Measurements from ENCODE around the gene HMGXB4. TPM values are rescaled to one million over a fixed set of nuclear protein-coding genes. Genes with fewer than 3 reads are reported as not detected.

HMGXB4 gene
- total RNA-seq, 2 experiments from 2014 or later = 33.7 to 38.2 TPM

DNA sequence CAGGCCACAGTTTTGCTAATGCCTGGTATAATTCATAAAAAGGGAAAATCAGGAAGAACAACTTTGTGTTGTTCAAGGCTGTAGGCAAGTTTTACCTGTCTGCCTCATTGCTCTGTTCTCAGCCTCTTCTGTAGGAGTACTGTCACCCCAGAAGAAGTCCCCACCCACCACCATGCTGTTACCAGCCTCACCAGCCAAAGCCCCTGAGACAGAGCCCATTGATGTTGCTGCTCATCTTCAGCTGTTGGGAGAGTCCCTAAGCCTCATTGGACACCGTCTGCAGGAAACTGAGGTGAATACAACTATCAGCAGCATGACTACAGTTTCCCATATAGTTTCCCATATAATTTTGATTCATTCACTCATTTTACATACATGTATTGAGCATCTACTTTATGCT, 30.8 kb downstream of the HMGXB4 start:
- CTCF ChIA-PET = no interaction called here
- intact Hi-C loops (cut with micrococcal nuclease) = no loop called here
- H3K9me3 Mint-ChIP-seq = no peaks in the 10 kb centered on the region
- H3K4me1 Mint-ChIP-seq (ENCODE audit: low read depth) = peaks cover 6% of the 10 kb centered on the region
- ATAC-seq (peak; percentile 87), DNase-seq (peak; percentile 33)
- no peak overlapping the region for H3K27ac Mint-ChIP-seq
- peaks cover 47% of the 10 kb centered on the region for H3K36me3 Mint-ChIP-seq (ENCODE audit: low read depth)
- POLR2A ChIA-PET = no interaction called here
- no peaks in the 10 kb centered on the region for H3K27me3 Mint-ChIP-seq
- H3K4me3 Mint-ChIP-seq = no peak overlapping the region
- TF ChIP-seq, protein P1, sequence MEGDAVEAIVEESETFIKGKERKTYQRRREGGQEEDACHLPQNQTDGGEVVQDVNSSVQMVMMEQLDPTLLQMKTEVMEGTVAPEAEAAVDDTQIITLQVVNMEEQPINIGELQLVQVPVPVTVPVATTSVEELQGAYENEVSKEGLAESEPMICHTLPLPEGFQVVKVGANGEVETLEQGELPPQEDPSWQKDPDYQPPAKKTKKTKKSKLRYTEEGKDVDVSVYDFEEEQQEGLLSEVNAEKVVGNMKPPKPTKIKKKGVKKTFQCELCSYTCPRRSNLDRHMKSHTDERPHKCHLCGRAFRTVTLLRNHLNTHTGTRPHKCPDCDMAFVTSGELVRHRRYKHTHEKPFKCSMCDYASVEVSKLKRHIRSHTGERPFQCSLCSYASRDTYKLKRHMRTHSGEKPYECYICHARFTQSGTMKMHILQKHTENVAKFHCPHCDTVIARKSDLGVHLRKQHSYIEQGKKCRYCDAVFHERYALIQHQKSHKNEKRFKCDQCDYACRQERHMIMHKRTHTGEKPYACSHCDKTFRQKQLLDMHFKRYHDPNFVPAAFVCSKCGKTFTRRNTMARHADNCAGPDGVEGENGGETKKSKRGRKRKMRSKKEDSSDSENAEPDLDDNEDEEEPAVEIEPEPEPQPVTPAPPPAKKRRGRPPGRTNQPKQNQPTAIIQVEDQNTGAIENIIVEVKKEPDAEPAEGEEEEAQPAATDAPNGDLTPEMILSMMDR (IDR thresholded peaks at IDR 0.05) = no peak

DNA sequence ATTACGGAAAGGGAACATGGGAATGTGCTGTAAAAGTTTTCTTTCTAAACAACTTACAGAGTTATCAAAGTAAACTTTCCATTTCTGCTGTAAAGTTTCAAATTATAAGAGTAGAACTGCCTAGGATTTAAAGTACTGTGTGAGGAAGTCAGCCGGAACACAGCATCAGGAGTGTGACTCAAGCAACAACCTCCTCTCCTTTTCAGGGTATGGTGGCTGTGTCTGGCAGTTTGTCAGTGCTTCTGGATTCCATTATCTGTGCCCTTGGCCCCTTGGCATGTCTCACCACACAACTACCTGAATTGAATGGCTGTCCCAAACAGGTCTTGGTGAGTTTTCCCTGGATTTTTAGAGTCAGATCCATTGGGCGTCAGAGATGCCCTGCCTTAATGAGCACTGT, 35.5 kb downstream of the HMGXB4 start:
- no peak for ATAC-seq
- POLR2A ChIA-PET = interaction anchor here (0.7 kb wide), 1 partner anchor 14 kb away, joined by 3 read pairs; no protein-coding TSS in a partner anchor

DNA sequence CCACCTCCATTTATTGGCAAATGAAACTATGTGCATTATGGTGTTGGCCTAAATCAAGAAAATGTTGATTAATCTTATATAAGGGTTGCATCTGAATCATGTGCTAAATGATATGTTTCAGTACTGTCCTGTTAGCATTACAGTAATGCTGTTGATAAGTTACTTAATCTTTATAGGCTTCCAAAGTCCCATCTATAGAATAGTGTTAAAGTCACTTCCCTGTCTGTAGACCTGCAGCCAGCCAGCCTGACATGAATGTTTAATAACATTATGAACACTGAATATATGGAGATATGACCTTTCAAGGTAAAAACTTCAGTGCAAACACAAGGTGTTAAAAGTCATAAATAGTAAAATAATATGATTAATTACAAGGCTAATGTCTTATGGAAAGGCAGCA, 38.8 kb downstream of the HMGXB4 start:
- Mint-ChIP-seq H3K36me3 (ENCODE audit: low read depth) (peaks cover 24% of the 10 kb centered on the region), H3K27ac (no peak overlapping the region), H3K4me3 (no peak overlapping the region), H3K27me3 (no peaks in the 10 kb centered on the region), H3K9me3 (no peaks in the 10 kb centered on the region), H3K4me1 (ENCODE audit: low read depth) (peaks cover 14% of the 10 kb centered on the region)
- intact Hi-C loops (cut with micrococcal nuclease) = no loop called here
- no peak for DNase-seq
- ChIA-PET POLR2A (no interaction called here), CTCF (no interaction called here)
- ATAC-seq = no peak
- TF ChIP-seq, protein P1 (IDR thresholded peaks at IDR 0.05) = no peak

More for the DNA sequence above, 35.5 kb downstream of the HMGXB4 start:
- H3K9me3 Mint-ChIP-seq = no peaks in the 10 kb centered on the region
- no peaks in the 10 kb centered on the region for H3K27me3 Mint-ChIP-seq
- no peak for DNase-seq
- intact Hi-C loops (cut with micrococcal nuclease) = no loop called here
- no peak overlapping the region for H3K4me3 Mint-ChIP-seq
- H3K4me1 Mint-ChIP-seq (ENCODE audit: low read depth) = peaks cover 4% of the 10 kb centered on the region
- no peak overlapping the region for H3K27ac Mint-ChIP-seq
- H3K36me3 Mint-ChIP-seq (ENCODE audit: low read depth) = peaks cover 35% of the 10 kb centered on the region
- TF ChIP-seq, protein P1 (IDR thresholded peaks at IDR 0.05) = no peak
- CTCF ChIA-PET = no interaction called here

DNA sequence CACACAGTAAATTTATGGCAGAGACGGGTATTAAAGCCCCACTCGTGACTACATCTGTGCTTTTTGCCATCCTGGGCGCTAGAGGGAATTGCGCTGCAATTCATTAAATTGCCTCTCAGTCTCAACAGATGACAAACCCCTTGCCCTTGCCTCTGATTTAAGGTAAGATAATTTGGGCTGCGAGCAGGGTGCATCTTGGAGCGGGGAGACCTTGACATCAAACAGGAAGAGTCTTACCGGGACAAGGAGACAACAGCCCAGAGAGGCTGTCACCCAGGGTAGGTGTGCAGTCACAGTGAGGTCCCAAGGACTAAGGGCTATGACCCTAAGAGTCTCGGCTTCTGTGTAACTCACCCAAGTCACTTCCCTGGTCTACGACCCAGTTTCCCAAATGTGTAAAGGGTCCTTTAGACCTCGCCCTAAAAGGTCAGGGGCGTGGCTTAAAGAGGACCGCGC, 42.0 kb downstream of the HMGXB4 start:
- peak; percentile 22 for ATAC-seq
- H3K27me3 Mint-ChIP-seq = no peaks in the 10 kb centered on the region
- peaks cover 24% of the 10 kb centered on the region for H3K4me1 Mint-ChIP-seq (ENCODE audit: low read depth)
- peak overlapping the region; percentile 82 for H3K4me3 Mint-ChIP-seq
- peak overlapping the region; percentile 85 for H3K27ac Mint-ChIP-seq
- DNase-seq = no peak
- intact Hi-C loops (cut with micrococcal nuclease) = no loop called here
- peaks cover 9% of the 10 kb centered on the region for H3K36me3 Mint-ChIP-seq (ENCODE audit: low read depth)
- ChIA-PET POLR2A (interaction anchor here (0.8 to 2.7 kb wide), 8 partner anchors 8 to 100 kb away, joined by 3 to 15 read pairs (median 4); partner anchors contain the start of gene HMGXB4), CTCF (interaction anchor here (0.6 to 1.5 kb wide), 4 partner anchors 10 to 52 kb away, joined by 3 to 4 read pairs (median 4); no protein-coding TSS in a partner anchor)
- TF ChIP-seq, protein P1 (IDR thresholded peaks at IDR 0.05) = no peak
- H3K9me3 Mint-ChIP-seq = no peaks in the 10 kb centered on the region

DNA sequence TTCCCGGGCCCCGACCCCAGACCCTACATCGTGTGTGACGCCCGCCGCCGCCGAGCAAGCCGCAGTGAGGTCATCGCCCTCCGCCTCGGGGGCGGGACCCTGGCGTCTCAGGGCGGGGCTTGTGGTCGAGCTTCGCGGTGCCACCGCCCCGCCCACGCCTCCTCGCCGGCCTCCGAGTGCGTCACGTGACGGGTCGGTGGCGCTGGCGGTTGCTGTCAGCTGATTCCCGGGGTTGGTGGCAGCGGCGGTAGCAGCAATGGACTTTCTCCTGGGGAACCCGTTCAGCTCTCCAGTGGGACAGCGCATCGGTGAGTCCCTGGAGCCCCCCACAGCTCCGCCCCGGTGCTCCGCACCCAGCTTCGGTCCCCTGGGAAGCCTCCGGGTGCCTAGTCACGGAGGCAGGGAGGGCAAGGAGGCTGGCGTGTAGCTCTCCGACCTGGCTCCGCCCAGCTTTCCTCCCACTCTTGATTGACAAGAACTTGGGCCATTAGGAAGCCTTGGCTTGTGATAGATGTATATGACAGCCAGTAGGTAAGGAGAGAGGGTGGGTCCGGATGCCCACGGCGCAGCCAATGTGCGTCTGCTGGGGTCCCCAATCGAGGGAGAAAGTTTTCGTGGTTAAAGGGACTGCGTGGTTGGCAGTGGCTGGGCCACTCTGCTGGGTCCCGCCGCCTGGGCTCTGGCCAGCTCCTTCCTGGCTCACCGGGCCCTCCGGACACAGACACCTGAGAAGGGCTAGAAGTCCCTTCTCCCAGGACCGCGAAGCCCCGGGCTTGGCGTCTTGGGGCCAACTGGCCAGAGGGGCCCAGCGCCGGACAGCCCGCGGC, 42.6 kb downstream of the HMGXB4 start, which contains the start of gene TOM1:
Gene TOM1, plus strand, starts transcription at position 222 of the 827 bp plus-strand sequence. Its CDS starts 35 bp downstream, at position 257.
- no peaks in the 10 kb centered on the region for H3K9me3 Mint-ChIP-seq

More for the DNA sequence above, 42.6 kb downstream of the HMGXB4 start, which contains the start of gene TOM1:
- Mint-ChIP-seq H3K27me3 (no peaks in the 10 kb centered on the region), H3K4me3 (peak within 1 kb of the TSS; percentile 82), H3K36me3 (ENCODE audit: low read depth) (peaks cover 7% of the 10 kb centered on the region), H3K4me1 (ENCODE audit: low read depth) (peaks cover 26% of the 10 kb centered on the region), H3K27ac (peak within 1 kb of the TSS; percentile 85)
- intact Hi-C loops (cut with micrococcal nuclease) = no loop called here
- DNase-seq = peak; percentile 97
- ChIA-PET CTCF (interaction anchor here (0.9 to 1.5 kb wide), 4 partner anchors 10 to 51 kb away, joined by 3 to 5 read pairs (median 4); no protein-coding TSS in a partner anchor), POLR2A (interaction anchor here (0.7 to 2.7 kb wide), 9 partner anchors 9 to 99 kb away, joined by 3 to 15 read pairs (median 3); partner anchors contain the start of gene HMGXB4)
- peak; percentile 96 for ATAC-seq
- TF ChIP-seq, protein P1 (IDR thresholded peaks at IDR 0.05) = no peak
